Stomach (tissue), 4 donors: ENCODE data around the gene NFATC1.

Experiments used
- CTCF ChIP-seq, 7 experiments: fragments of 450-650 bp in 4 of 7; fragments of 200-600 bp in 3 of 7; sonication (generic) in 3 of 7; IDR thresholded peaks; one replicate each; pipeline ENCODE4 v1.5.1; 2016 to 2019; ENCODE audit warnings: antibody characterized with exemption in 7 of 7, control low read depth in 2 of 7, mild to moderate bottlenecking in 1 of 7
- EP300 ChIP-seq: sonication (generic); formaldehyde crosslinking; IDR thresholded peaks from one replicate; pipeline ENCODE4 v1.6.1; 2017; ENCODE audit warnings: antibody characterized with exemption
- POLR2A ChIP-seq, 4 donors: fragments of 450-650 bp; IDR thresholded peaks; one replicate each; pipeline ENCODE4 v1.6.1; 2016; ENCODE audit warnings: antibody characterized with exemption in 4 of 4, control low read depth in 2 of 4, mild to moderate bottlenecking in 1 of 4, moderate library complexity in 1 of 4
- POLR2AphosphoS5 ChIP-seq, 3 donors: sonication (generic); formaldehyde crosslinking; IDR thresholded peaks; one replicate each; pipeline ENCODE4 v1.6.1; 2016; ENCODE audit warnings: antibody characterized with exemption in 3 of 3

DNA sequence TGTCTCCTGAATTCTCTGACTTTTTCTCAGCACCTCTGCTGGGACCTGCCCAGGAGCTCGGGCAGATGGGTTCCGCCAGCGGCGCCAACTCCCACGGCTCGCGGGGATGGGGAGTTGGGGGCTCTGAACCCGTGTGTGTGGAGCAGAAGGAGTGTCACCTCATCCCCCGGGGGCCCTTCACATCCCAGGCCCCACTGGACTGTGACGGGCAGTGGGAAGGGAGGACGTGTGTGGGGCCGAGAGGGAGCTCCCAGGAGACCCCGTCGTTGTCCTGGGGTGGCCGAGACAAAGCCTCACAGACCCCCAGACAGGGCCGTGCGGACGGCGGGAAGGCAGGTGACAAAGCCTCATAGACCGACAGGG is 153.9 kb downstream of the NFATC1 start:
- no peak for TF ChIP-seq POLR2A (IDR thresholded peaks at IDR 0.05)
- TF ChIP-seq CTCF (IDR thresholded peaks at IDR 0.05) = no peak
- no peak for TF ChIP-seq EP300
- no peak for TF ChIP-seq POLR2AphosphoS5 (IDR thresholded peaks at IDR 0.05)
